ENCODE results near the gene TNFSF4. TPM values are rescaled to one million over a fixed set of nuclear protein-coding genes. Genes with fewer than 3 reads are reported as not detected.

The TNFSF4 gene
- total RNA-seq (2.7 and 3.1 TPM in 2 replicates), polyA plus RNA-seq (1.4 and 2.4 TPM in 2 replicates)

GRCh38 chr1:173206816-173207568 is at the start of gene TNFSF4:
Gene TNFSF4 (minus strand): TSS chr1:173207331. CDS start chr1:173207176, 155 bp downstream.
- peak in 1 of 2 donors; percentile 78 for DNase-seq (ENCODE audit: low read depth in 1 of 2, low spot score in 1 of 2)
- H3K4me1 ChIP-seq (ENCODE audit: low read depth), result peaks cover 15% of the 10 kb centered on the region
- no peak for TF ChIP-seq CTCF (IDR thresholded peaks at IDR 0.05; ENCODE audit: low read depth, low read length)

GRCh38 chr1:173255214-173255813 is 48.2 kb upstream of the TNFSF4 start:
- no peaks in the 10 kb centered on the region for H3K36me3 ChIP-seq
- H3K4me1 ChIP-seq (ENCODE audit: low read depth), result no peaks in the 10 kb centered on the region
- H3K27ac ChIP-seq, result no peak overlapping the region
- no peaks in the 10 kb centered on the region for H3K27me3 ChIP-seq
- peak; percentile 36 to 69 for DNase-seq (ENCODE audit: low read depth in 1 of 2, low spot score in 1 of 2)
- peak; percentile 83 for TF ChIP-seq CTCF (IDR thresholded peaks at IDR 0.05; ENCODE audit: low read depth, low read length)
- no peaks in the 10 kb centered on the region for H3K9me3 ChIP-seq (ENCODE audit: low read depth)
- H3K4me3 ChIP-seq, result no peak overlapping the region

More at GRCh38 chr1:173206816-173207568, at the start of gene TNFSF4:
- Histone ChIP-seq H3K27me3 (no peaks in the 10 kb centered on the region), H3K9me3 (ENCODE audit: low read depth) (no peaks in the 10 kb centered on the region), H3K36me3 (no peaks in the 10 kb centered on the region), H3K4me3 (no peak within 1 kb of the TSS), H3K27ac (no peak within 1 kb of the TSS)

- DNase-seq (ENCODE audit: low read depth in 1 of 2, low spot score in 1 of 2), result peak in 1 of 2 donors; percentile 52
- H3K36me3 ChIP-seq, result no peaks in the 10 kb centered on the region
- TF ChIP-seq CTCF (IDR thresholded peaks at IDR 0.05; ENCODE audit: low read depth, low read length), result no peak
- no peaks in the 10 kb centered on the region for H3K27me3 ChIP-seq
- H3K9me3 ChIP-seq (ENCODE audit: low read depth), result no peaks in the 10 kb centered on the region
- no peak overlapping the region for H3K4me3 ChIP-seq
- H3K27ac ChIP-seq, result no peak overlapping the region
- no peaks in the 10 kb centered on the region for H3K4me1 ChIP-seq (ENCODE audit: low read depth)
Measured at GRCh38 chr1:173253046-173253445, 45.9 kb upstream of the TNFSF4 start.

GRCh38 chr1:173249349-173249748 is 42.2 kb upstream of the TNFSF4 start:
- no peak for DNase-seq (ENCODE audit: low read depth in 1 of 2, low spot score in 1 of 2)
- Histone ChIP-seq H3K4me3 (no peak overlapping the region), H3K27ac (no peak overlapping the region), H3K9me3 (ENCODE audit: low read depth) (no peaks in the 10 kb centered on the region), H3K36me3 (no peaks in the 10 kb centered on the region), H3K4me1 (ENCODE audit: low read depth) (no peaks in the 10 kb centered on the region), H3K27me3 (no peaks in the 10 kb centered on the region)
- no peak for TF ChIP-seq CTCF (IDR thresholded peaks at IDR 0.05; ENCODE audit: low read depth, low read length)

- Histone ChIP-seq H3K9me3 (ENCODE audit: low read depth) (no peaks in the 10 kb centered on the region), H3K27ac (no peak overlapping the region), H3K27me3 (no peaks in the 10 kb centered on the region), H3K36me3 (no peaks in the 10 kb centered on the region), H3K4me1 (ENCODE audit: low read depth) (no peaks in the 10 kb centered on the region), H3K4me3 (no peak overlapping the region)
- no peak for DNase-seq (ENCODE audit: low read depth in 1 of 2, low spot score in 1 of 2)
- TF ChIP-seq CTCF (IDR thresholded peaks at IDR 0.05; ENCODE audit: low read depth, low read length), result no peak
Measured at GRCh38 chr1:173248247-173248940, 41.3 kb upstream of the TNFSF4 start.

All from cardiac muscle cell (in vitro differentiated cells and primary cell).